ENCODE measurements around the gene MAPT.

The MAPT gene

DNA sequence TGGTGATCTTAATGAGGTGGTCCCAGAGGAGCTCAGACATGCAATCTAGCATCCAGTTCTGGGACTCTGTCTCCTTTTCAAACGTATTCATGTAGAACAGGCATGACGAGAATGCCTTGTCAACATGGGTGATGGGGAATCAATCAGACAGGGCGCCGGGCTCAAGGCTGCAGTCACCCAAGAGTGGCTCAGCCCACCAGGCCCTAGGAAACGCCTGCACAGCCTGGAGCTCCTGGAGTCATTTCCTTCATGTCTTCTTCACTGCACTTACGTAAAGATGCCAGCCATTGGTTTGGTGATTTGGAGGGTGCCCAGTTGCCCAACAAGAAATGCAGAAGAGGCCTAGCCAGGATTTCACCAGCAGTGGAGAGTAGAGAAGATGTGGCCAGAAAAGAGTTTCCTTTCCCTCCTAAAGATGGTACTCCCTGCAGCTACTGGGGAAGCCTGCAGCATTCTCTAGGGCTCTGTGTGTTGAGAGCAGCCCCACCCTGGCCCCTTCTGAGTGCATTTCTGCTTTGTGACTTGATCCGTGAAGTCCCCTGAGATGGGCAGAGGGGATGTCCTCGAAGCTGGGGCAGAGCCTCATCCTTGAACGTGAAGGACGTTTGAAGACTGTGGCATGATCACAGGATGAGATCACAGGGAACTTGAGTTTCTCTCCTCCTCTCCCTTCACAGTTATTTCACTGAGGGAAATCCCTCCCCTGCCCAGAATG, 80.7 kb downstream of the MAPT start:
- no peak for DNase-seq (ENCODE audit: low read depth, low spot score)
- H3K4me3 ChIP-seq (ENCODE audit: low read depth, low read length), result no peak overlapping the region
- TF ChIP-seq, protein P1, sequence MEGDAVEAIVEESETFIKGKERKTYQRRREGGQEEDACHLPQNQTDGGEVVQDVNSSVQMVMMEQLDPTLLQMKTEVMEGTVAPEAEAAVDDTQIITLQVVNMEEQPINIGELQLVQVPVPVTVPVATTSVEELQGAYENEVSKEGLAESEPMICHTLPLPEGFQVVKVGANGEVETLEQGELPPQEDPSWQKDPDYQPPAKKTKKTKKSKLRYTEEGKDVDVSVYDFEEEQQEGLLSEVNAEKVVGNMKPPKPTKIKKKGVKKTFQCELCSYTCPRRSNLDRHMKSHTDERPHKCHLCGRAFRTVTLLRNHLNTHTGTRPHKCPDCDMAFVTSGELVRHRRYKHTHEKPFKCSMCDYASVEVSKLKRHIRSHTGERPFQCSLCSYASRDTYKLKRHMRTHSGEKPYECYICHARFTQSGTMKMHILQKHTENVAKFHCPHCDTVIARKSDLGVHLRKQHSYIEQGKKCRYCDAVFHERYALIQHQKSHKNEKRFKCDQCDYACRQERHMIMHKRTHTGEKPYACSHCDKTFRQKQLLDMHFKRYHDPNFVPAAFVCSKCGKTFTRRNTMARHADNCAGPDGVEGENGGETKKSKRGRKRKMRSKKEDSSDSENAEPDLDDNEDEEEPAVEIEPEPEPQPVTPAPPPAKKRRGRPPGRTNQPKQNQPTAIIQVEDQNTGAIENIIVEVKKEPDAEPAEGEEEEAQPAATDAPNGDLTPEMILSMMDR (IDR thresholded peaks at IDR 0.05; ENCODE audit: low read depth, low read length), result no peak
- in situ Hi-C loops (cut with HindIII; ENCODE audit: low sequenced_read_pairs), result no loop called here

DNA sequence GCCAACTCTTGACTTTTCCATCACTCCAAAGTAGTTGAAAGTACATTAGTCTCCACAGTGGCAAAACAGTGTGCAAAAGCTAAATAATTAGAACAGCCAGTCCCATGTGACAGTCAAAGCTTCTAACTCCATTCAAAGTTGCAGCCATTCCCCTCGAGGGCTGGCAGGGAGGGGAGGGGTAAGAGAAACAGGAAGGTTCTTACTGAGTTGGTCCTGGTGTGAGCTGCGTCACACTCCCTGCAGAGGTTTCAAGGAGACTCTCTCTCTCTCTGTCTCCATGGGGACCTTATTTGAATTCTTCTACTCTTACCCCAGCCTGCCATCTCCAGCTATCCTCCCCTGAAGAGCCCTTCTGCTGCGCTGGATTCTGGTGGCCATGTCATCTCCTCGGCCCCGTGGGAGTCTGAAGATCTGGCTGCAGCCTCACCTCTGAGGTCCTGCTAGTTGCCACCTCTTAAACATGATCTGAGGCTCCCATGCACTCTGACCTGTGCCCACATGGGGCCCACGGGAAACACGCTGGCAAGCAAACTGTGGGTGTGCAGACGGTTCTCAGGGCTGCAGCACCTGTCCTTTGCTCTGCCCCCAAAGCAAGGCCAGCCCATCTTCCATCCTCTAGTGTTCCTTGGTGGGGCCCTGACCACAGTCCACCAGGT, 81.4 kb downstream of the MAPT start:
- DNase-seq (ENCODE audit: low read depth, low spot score), result no peak
- in situ Hi-C loops (cut with HindIII; ENCODE audit: low sequenced_read_pairs), result no loop called here
- TF ChIP-seq, protein P1 (IDR thresholded peaks at IDR 0.05; ENCODE audit: low read depth, low read length), result no peak
- no peak overlapping the region for H3K4me3 ChIP-seq (ENCODE audit: low read depth, low read length)

DNA sequence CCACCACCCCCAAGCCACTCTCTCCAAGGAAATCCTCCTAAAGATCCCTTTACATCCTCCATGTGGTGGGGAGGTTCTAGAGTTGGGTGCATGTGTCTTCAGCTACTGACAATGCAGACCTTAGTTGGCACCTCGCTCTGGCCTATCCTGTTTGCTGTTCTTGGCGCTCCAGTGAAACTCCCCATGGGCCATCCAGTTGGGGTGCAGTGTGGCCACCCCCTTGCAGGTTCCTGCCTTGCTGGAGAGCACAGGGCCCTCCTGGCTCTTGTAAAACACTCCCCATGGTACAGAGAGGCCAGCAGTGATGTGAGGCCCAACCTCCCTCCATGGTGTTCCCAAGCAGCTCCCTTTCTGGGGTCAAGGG, 82.0 kb downstream of the MAPT start:
- in situ Hi-C loops (cut with HindIII; ENCODE audit: low sequenced_read_pairs), result no loop called here
- no peak overlapping the region for H3K4me3 ChIP-seq (ENCODE audit: low read depth, low read length)
- DNase-seq (ENCODE audit: low read depth, low spot score), result no peak
- TF ChIP-seq, protein P1 (IDR thresholded peaks at IDR 0.05; ENCODE audit: low read depth, low read length), result no peak

DNA sequence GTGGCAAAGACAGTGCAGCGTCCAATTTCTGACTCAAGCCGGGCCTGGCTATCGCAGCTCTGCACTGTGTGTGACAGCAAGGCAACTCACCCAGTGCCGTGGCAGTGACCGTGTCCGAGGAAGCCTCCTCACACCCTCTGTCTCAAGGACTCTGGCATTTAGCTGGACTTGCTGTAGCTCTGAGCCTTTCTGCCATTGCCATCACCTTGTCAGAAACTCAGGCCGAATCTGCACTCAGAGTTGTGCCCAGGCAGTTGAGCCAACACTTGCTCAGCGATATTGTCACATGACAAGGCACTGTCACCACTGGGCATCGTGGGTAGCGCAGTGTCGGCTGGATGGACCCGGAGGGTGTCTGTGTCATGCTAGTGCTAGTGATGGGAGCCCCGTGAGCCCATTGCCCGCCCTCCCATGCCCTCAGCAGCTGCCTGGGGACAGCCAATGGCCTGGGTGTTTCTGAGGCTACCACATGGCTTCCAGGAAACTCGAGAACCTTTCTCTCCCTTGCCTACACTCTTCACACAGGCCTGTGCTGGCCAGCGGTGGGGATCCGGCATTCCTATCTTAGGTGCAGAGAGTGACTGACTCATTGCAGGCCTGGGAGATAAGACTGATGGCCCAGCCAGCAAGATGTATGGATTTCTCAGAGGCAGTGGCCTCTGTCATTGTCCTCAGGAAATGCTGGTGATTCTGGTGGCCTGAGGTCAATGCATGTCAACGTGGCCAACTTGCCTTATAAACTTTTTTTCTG, 82.6 kb downstream of the MAPT start:
- in situ Hi-C loops (cut with HindIII; ENCODE audit: low sequenced_read_pairs), result no loop called here
- TF ChIP-seq, protein P1 (IDR thresholded peaks at IDR 0.05; ENCODE audit: low read depth, low read length), result no peak
- no peak overlapping the region for H3K4me3 ChIP-seq (ENCODE audit: low read depth, low read length)
- DNase-seq (ENCODE audit: low read depth, low spot score), result no peak

DNA sequence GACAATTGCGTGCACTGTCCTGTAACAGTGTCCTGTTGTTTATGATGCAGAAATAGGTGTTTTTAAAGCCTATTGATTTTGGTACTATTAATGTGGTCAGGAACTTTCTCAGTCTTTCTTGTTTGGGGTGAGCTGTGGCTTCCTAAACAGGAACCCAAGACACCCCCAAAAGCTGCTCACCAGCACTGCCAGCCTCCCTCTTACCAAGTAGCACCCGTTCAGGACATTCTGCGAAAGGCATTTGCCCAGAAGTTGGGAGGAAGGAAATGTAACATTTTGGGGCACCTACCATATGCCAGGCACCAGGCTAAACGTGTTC, 83.1 kb downstream of the MAPT start:
- TF ChIP-seq, protein P1 (IDR thresholded peaks at IDR 0.05; ENCODE audit: low read depth, low read length), result no peak
- in situ Hi-C loops (cut with HindIII; ENCODE audit: low sequenced_read_pairs), result no loop called here
- DNase-seq (ENCODE audit: low read depth, low spot score), result no peak
- no peak overlapping the region for H3K4me3 ChIP-seq (ENCODE audit: low read depth, low read length)

DNA sequence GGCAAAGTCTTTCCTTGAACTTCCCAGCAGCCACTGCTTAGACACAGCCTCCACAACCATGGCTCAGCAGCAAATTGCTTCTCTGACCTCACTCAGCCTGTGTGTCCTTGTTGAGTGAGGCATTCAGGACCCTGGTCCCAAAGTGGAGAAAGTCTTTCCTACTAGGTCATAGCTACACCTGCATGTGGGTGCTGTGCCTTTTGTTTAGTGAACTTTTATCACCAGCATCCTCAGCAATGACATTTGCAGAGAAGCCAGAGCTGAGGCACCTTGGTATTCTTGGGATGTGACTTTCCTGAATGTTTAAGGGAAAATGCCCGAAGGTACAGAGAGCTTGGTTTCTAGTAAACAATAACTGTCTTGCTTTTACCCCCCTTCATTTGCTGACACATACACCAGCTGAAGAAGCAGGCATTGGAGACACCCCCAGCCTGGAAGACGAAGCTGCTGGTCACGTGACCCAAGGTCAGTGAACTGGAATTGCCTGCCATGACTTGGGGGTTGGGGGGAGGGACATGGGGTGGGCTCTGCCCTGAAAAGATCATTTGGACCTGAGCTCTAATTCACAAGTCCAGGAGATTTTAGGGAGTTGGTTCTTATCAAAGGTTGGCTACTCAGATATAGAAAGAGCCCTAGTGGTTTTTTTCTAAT, 83.7 kb downstream of the MAPT start:
- no peak overlapping the region for H3K4me3 ChIP-seq (ENCODE audit: low read depth, low read length)
- TF ChIP-seq, protein P1 (IDR thresholded peaks at IDR 0.05; ENCODE audit: low read depth, low read length), result no peak
- in situ Hi-C loops (cut with HindIII; ENCODE audit: low sequenced_read_pairs), result no loop called here
- DNase-seq (ENCODE audit: low read depth, low spot score), result no peak
